ENCODE data around the gene GATAD2B.

DNA sequence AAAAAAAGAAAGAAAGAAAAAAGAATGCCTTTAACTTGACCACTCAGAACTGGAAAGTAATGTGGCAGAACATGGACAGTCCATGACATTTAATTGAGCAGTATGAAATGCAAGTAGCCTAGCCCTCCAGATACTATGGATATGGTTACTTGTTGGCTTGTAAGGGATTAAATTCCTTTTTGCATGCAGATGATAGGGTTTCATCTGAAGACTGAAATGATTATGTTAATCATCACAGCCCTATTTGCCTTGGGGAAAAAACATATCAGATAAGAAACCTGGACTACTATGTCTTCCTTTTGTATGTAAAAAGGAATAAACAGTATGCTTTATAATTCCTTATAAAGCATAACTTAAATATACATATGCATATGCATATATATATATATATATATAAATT lies 66.0 kb downstream of the GATAD2B start:
- no peak for TF ChIP-seq POLR2A (IDR thresholded peaks at IDR 0.05)
- TF ChIP-seq, protein P1, sequence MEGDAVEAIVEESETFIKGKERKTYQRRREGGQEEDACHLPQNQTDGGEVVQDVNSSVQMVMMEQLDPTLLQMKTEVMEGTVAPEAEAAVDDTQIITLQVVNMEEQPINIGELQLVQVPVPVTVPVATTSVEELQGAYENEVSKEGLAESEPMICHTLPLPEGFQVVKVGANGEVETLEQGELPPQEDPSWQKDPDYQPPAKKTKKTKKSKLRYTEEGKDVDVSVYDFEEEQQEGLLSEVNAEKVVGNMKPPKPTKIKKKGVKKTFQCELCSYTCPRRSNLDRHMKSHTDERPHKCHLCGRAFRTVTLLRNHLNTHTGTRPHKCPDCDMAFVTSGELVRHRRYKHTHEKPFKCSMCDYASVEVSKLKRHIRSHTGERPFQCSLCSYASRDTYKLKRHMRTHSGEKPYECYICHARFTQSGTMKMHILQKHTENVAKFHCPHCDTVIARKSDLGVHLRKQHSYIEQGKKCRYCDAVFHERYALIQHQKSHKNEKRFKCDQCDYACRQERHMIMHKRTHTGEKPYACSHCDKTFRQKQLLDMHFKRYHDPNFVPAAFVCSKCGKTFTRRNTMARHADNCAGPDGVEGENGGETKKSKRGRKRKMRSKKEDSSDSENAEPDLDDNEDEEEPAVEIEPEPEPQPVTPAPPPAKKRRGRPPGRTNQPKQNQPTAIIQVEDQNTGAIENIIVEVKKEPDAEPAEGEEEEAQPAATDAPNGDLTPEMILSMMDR (IDR thresholded peaks at IDR 0.05), result no peak
